Thymus (tissue), 11 donors: ENCODE measurements around the gene TBCCD1. TPM values are rescaled to one million over a fixed set of nuclear protein-coding genes. Genes with fewer than 3 reads are reported as not detected.

Experiments used
- DNase-seq, 9 donors: peaks; one replicate each; pipeline ENCODE4 v3.0.0-alpha.2; 2013; ENCODE audit warnings: low spot score in 9 of 9, low read depth in 6 of 9, missing footprints in 1 of 9
- H3K27ac ChIP-seq, 2 donors: one replicate each; pipeline ENCODE4 v1.5.1; 2013; ENCODE audit warnings: control low read depth in 1 of 2, low read depth in 1 of 2, low read length in 1 of 2, mild to moderate bottlenecking in 1 of 2, moderate library complexity in 1 of 2
- H3K27me3 ChIP-seq, 2 donors: one replicate each; pipeline ENCODE4 v1.5.1; 2013; ENCODE audit warnings: low read length in 1 of 2; ENCODE audit not compliant: control insufficient read depth in 2 of 2, insufficient read depth in 1 of 2
- H3K36me3 ChIP-seq, 2 donors: one replicate each; pipeline ENCODE4 v1.5.1; 2013; ENCODE audit warnings: low read length in 1 of 2, mild to moderate bottlenecking in 1 of 2, moderate library complexity in 1 of 2; ENCODE audit not compliant: control insufficient read depth in 2 of 2, insufficient read depth in 2 of 2
- H3K4me1 ChIP-seq, 2 donors: one replicate each; pipeline ENCODE4 v1.5.1; 2013; ENCODE audit warnings: low read length in 2 of 2; ENCODE audit not compliant: control insufficient read depth in 2 of 2, insufficient read depth in 2 of 2
- H3K4me3 ChIP-seq, 2 donors: one replicate each; pipeline ENCODE4 v1.5.1; 2013; ENCODE audit warnings: low read length in 2 of 2, control low read depth in 1 of 2, mild to moderate bottlenecking in 1 of 2
- H3K9me3 ChIP-seq, 2 donors: one replicate each; pipeline ENCODE4 v1.5.1; 2013; ENCODE audit warnings: low read length in 1 of 2, mild to moderate bottlenecking in 1 of 2; ENCODE audit not compliant: control insufficient read depth in 2 of 2, insufficient read depth in 1 of 2
- WGBS: extraction: QIAGEN DNeasy Blood & Tissue Kit; methylation state at CpG from one replicate; pipeline ENCODE4 v1.1.7; 2013; 5-methylcytosine and 5-hydroxymethylcytosine counted together
- polyA plus RNA-seq: library from polyadenylated mRNA; stranded (reverse); fragments of 200-250 nt; gene quantifications from one replicate; pipeline ENCODE4 v1.2.3, GENCODE V29; 2013
- total RNA-seq: library from RNA; stranded (reverse); fragments of 120-200 nt; gene quantifications from one replicate; pipeline ENCODE4 v1.2.4, GENCODE V29; 2013
- donor health status: healthy.

TBCCD1 gene
- total and polyA plus RNA-seq, 2 donors: 7.3 to 14.2 TPM

- DNase-seq: no peak
- no peaks in the 10 kb centered on the region for H3K36me3 ChIP-seq
- no peak overlapping the region for H3K27ac ChIP-seq
- no peaks in the 10 kb centered on the region for H3K9me3 ChIP-seq
- H3K27me3 ChIP-seq: peaks cover 0 to 14% of the 10 kb centered on the region in 2 donors
- H3K4me3 ChIP-seq: no peak overlapping the region
- WGBS: over 99% methylated on average over 8 of the region's 8 CpGs
- no peaks in the 10 kb centered on the region for H3K4me1 ChIP-seq
Observed at GRCh38 chr3:186609247-186609868, 42.2 kb upstream of the TBCCD1 start.

- no peaks in the 10 kb centered on the region for H3K36me3 ChIP-seq
- no peaks in the 10 kb centered on the region for H3K9me3 ChIP-seq
- no peak for DNase-seq
- H3K27ac ChIP-seq: no peak overlapping the region
- H3K27me3 ChIP-seq: peaks cover 0 to 10% of the 10 kb centered on the region in 2 donors
- H3K4me1 ChIP-seq: no peaks in the 10 kb centered on the region
- H3K4me3 ChIP-seq: no peak overlapping the region
- WGBS: 94% methylated on average over 2 of the region's 2 CpGs
Observed at GRCh38 chr3:186608624-186609215, 41.6 kb upstream of the TBCCD1 start.

GRCh38 chr3:186605561-186606545, 38.7 kb upstream of the TBCCD1 start:
- Histone ChIP-seq H3K27ac (no peak overlapping the region), H3K27me3 (no peaks in the 10 kb centered on the region), H3K9me3 (no peaks in the 10 kb centered on the region), H3K4me1 (no peaks in the 10 kb centered on the region), H3K36me3 (no peaks in the 10 kb centered on the region), H3K4me3 (no peak overlapping the region)
- WGBS: 98% methylated on average over 5 of the region's 5 CpGs
- DNase-seq: no peak

- DNase-seq: no peak
- no peak overlapping the region for H3K4me3 ChIP-seq
- H3K36me3 ChIP-seq: no peaks in the 10 kb centered on the region
- H3K27ac ChIP-seq: no peak overlapping the region
- no peaks in the 10 kb centered on the region for H3K27me3 ChIP-seq
- H3K9me3 ChIP-seq: no peaks in the 10 kb centered on the region
- no peaks in the 10 kb centered on the region for H3K4me1 ChIP-seq
Observed at GRCh38 chr3:186605078-186605477, 37.9 kb upstream of the TBCCD1 start.

GRCh38 chr3:186603159-186603558, 36.0 kb upstream of the TBCCD1 start:
- no peak overlapping the region for H3K27ac ChIP-seq
- no peaks in the 10 kb centered on the region for H3K4me1 ChIP-seq

GRCh38 chr3:186600896-186601295, 33.8 kb upstream of the TBCCD1 start:
- Histone ChIP-seq H3K9me3 (peaks cover 0 to 2% of the 10 kb centered on the region in 2 donors), H3K36me3 (no peaks in the 10 kb centered on the region), H3K4me3 (no peak overlapping the region), H3K27ac (no peak overlapping the region), H3K27me3 (no peaks in the 10 kb centered on the region), H3K4me1 (no peaks in the 10 kb centered on the region)
- WGBS: 88% methylated on average over 3 of the region's 3 CpGs
- no peak for DNase-seq

More at GRCh38 chr3:186603159-186603558, 36.0 kb upstream of the TBCCD1 start:
- no peak for DNase-seq
- H3K36me3 ChIP-seq: no peaks in the 10 kb centered on the region
- WGBS: 93% methylated on average over 7 of the region's 7 CpGs
- H3K9me3 ChIP-seq: peaks cover 0 to 2% of the 10 kb centered on the region in 2 donors
- H3K4me3 ChIP-seq: no peak overlapping the region
- no peaks in the 10 kb centered on the region for H3K27me3 ChIP-seq

DNA sequence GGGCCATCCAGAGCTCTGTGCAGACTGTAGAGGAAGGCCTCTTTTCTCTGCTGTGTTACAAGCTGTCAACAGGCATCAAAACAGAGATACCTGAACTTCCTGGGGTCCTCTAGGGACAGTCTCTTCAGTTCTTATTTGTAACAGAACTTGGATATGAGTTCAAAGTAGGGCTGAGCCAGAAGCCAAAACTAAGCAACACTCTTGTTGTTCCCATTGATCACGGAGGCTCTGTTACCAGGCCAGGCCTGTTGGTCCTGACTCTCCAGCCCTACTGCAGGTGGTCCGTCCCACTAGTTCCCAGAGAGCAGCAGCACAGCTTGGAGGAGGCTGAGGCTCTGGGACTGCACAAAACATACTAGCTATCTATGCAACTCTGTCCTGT, 32.6 kb upstream of the TBCCD1 start:
- H3K4me1 ChIP-seq: no peaks in the 10 kb centered on the region
- no peaks in the 10 kb centered on the region for H3K27me3 ChIP-seq
- no peak overlapping the region for H3K27ac ChIP-seq
- WGBS: 97% methylated on average over 2 of the region's 2 CpGs
- no peak overlapping the region for H3K4me3 ChIP-seq
- no peak for DNase-seq
- H3K36me3 ChIP-seq: no peaks in the 10 kb centered on the region
- peaks cover 0 to 2% of the 10 kb centered on the region in 2 donors for H3K9me3 ChIP-seq

GRCh38 chr3:186599142-186599784, 32.1 kb upstream of the TBCCD1 start:
- Histone ChIP-seq H3K4me1 (no peaks in the 10 kb centered on the region), H3K27me3 (no peaks in the 10 kb centered on the region), H3K36me3 (no peaks in the 10 kb centered on the region), H3K4me3 (no peak overlapping the region), H3K27ac (no peak overlapping the region), H3K9me3 (peaks cover 0 to 2% of the 10 kb centered on the region in 2 donors)
- DNase-seq: no peak
- WGBS: 87% methylated on average over 12 of the region's 12 CpGs

DNA sequence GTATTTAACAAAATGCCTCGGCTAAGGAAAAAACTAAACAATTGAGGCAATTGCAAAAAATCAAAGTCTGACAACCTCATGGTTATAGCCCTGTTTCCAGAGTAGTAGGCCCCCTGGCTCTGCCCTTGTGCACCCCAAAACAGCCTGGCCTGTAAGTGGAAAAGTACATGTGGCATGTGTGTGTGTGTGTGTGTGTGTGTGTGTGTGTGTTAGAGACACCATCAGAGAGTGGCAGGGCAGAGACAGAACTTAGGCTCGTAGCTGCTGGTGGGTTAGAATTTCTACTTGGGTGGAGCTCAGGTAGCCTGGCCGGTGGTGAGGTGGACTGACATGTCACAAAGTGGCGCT, 31.6 kb upstream of the TBCCD1 start:
- Histone ChIP-seq H3K27me3 (no peaks in the 10 kb centered on the region), H3K27ac (no peak overlapping the region), H3K9me3 (peaks cover 0 to 2% of the 10 kb centered on the region in 2 donors), H3K4me3 (no peak overlapping the region), H3K4me1 (no peaks in the 10 kb centered on the region), H3K36me3 (no peaks in the 10 kb centered on the region)
- WGBS: 95% methylated on average over 4 of the region's 4 CpGs
- DNase-seq: no peak
